HepG2 (cell line): ENCODE results near the gene DCST2. TPM values are rescaled to one million over a fixed set of nuclear protein-coding genes. Genes with fewer than 3 reads are reported as not detected.

Experiments
- CHCHD3 ChIP-seq: sonication (generic); formaldehyde crosslinking; IDR thresholded peaks from 2 replicates; pipeline ENCODE4 v1.8.0; 2022; ENCODE audit warnings: mild to moderate bottlenecking, missing genetic modification reagents, moderate library complexity
- MEIS2 ChIP-seq: sonication (generic); formaldehyde crosslinking; IDR thresholded peaks from 2 replicates; pipeline ENCODE4 v1.9.0; 2021; ENCODE audit warnings: mild to moderate bottlenecking, missing genetic modification reagents
- NR2F6 ChIP-seq, 2 experiments: IDR thresholded peaks; 2 replicates each; pipeline ENCODE4 v1.6.1; 2016; ENCODE audit warnings: antibody characterized with exemption in 1 of 2, mild to moderate bottlenecking in 1 of 2
- RXRA ChIP-seq: sonication (generic); formaldehyde crosslinking; IDR thresholded peaks from 2 replicates; pipeline ENCODE4 v1.5.1; 2020; ENCODE audit warnings: missing genetic modification reagents
- TCF12 ChIP-seq, 2 experiments: fragments of 450-650 bp in 1 of 2; sonication (generic) in 1 of 2; formaldehyde crosslinking in 1 of 2; IDR thresholded peaks; 2 replicates each; pipeline versions ENCODE4 v1.6.1 to v1.8.0; 2017 to 2022; ENCODE audit warnings: antibody characterized with exemption in 1 of 2, mild to moderate bottlenecking in 1 of 2, missing genetic modification reagents in 1 of 2, moderate library complexity in 1 of 2
- TOE1 ChIP-seq: sonication (generic); formaldehyde crosslinking; IDR thresholded peaks from 2 replicates; pipeline ENCODE4 v1.4.0; 2020; ENCODE audit warnings: mild to moderate bottlenecking, missing genetic modification reagents
- ZFP90 ChIP-seq: sonication (generic); formaldehyde crosslinking; IDR thresholded peaks from 2 replicates; pipeline ENCODE4 v1.8.0; 2022; ENCODE audit warnings: missing genetic modification reagents, mild to moderate bottlenecking, inconsistent platforms, borderline replicate concordance
- ZMYM4 ChIP-seq: sonication (generic); formaldehyde crosslinking; IDR thresholded peaks from 2 replicates; pipeline ENCODE4 v1.8.1; 2023; ENCODE audit warnings: mild to moderate bottlenecking, missing genetic modification reagents
- ZNF530 ChIP-seq: sonication (generic); formaldehyde crosslinking; IDR thresholded peaks from 2 replicates; pipeline ENCODE4 v1.5.0; 2020; ENCODE audit warnings: low read depth, mild to moderate bottlenecking, missing genetic modification reagents
- ZNF607 ChIP-seq: sonication (generic); formaldehyde crosslinking; IDR thresholded peaks from 2 replicates; pipeline ENCODE4 v1.5.1; 2020; ENCODE audit warnings: missing genetic modification reagents, mild to moderate bottlenecking, borderline replicate concordance
- polyA plus RNA-seq, 8 experiments: library from polyadenylated mRNA; depleted of rRNA in 3 of 8; stranded (reverse) in 7 of 8; unstranded in 1 of 8; fragments of >200 nt; fragmentation: Illumina TruSeq in 4 of 8; extraction: Trizol in 4 of 8; gene quantifications; 2 replicates each; pipeline versions ENCODE4 v1.2.1 to v1.2.3, GENCODE V29; 2011 to 2016; ENCODE audit warnings: low read depth in 4 of 8, missing spikeins in 1 of 8, mixed read lengths in 1 of 8; ENCODE audit not compliant: insufficient read depth in 1 of 8
- total RNA-seq, 5 experiments: library from RNA; depleted of rRNA; stranded (reverse); fragments of >200 nt; fragmentation: Illumina TruSeq; extraction: Trizol; gene quantifications; 2 replicates each; pipeline ENCODE4 v1.2.3, GENCODE V29; 2016; ENCODE audit warnings: low read depth in 1 of 5
- TF ChIP-seq, protein P1 (sequence below), 2 experiments: fragments of 450-650 bp in 1 of 2; sonication (generic) in 1 of 2; formaldehyde crosslinking in 1 of 2; IDR thresholded peaks; 2 replicates each; pipeline versions ENCODE4 v1.6.1 to v1.8.0; 2016 to 2022; ENCODE audit warnings: antibody characterized with exemption in 1 of 2, mild to moderate bottlenecking in 1 of 2, missing genetic modification reagents in 1 of 2
- TF ChIP-seq, protein P2 (sequence below): sonication (generic); formaldehyde crosslinking; IDR thresholded peaks from 2 replicates; pipeline ENCODE4 v1.5.0; 2020; ENCODE audit warnings: mild to moderate bottlenecking, missing genetic modification reagents
- TF ChIP-seq, protein P3 (sequence below): sonication (generic); formaldehyde crosslinking; IDR thresholded peaks from 2 replicates; pipeline ENCODE4 v1.4.0; 2020; ENCODE audit warnings: mild to moderate bottlenecking, low read depth, missing genetic modification reagents

DCST2 gene
- total and polyA plus RNA-seq, 2 of the 13 experiments (the other 11 are each of a cell fraction or from before 2014, with no cell fraction given): 0.74 TPM; not detected in 1

DNA sequence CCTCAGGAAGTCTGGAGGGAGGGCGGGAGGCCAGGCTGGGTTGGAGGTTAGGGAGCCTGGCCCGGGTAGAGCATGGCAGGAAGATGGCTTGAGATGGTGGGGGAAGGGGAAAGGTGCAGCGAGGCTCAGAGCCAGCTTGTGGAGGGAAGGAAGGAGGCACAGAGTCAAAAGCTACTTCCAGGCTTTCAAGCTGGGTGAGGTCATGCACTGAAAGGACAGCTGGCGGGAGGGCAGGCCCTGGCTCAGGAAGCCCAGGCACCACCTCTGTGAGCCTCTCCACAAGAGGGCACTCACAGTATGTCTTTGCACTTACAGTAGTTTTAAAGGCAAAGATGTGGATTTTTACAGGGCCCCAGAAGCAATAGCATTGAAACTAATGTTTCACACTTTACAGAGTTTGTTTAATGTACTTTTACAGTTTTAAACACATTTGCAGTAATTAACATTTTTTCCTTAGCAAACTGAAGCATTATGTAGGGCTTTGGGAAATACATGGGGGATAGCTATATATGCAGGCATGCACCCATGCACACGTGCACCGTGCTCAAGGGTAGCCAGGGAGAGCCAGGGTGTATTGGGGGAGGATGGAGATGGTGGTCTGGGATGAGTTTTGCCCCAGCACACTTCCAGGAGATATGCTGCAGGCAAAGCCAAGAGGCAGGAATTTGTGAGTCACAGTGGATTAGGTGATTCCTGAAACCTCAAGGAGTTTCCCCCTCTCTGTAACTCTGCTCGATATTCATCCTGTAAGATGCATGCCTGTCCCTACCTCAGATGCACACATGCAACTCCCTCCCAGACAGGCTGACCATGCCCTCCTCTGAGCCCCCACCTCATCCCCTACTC, 11.5 kb upstream of the DCST2 start (continued):
- TF ChIP-seq, protein P1, sequence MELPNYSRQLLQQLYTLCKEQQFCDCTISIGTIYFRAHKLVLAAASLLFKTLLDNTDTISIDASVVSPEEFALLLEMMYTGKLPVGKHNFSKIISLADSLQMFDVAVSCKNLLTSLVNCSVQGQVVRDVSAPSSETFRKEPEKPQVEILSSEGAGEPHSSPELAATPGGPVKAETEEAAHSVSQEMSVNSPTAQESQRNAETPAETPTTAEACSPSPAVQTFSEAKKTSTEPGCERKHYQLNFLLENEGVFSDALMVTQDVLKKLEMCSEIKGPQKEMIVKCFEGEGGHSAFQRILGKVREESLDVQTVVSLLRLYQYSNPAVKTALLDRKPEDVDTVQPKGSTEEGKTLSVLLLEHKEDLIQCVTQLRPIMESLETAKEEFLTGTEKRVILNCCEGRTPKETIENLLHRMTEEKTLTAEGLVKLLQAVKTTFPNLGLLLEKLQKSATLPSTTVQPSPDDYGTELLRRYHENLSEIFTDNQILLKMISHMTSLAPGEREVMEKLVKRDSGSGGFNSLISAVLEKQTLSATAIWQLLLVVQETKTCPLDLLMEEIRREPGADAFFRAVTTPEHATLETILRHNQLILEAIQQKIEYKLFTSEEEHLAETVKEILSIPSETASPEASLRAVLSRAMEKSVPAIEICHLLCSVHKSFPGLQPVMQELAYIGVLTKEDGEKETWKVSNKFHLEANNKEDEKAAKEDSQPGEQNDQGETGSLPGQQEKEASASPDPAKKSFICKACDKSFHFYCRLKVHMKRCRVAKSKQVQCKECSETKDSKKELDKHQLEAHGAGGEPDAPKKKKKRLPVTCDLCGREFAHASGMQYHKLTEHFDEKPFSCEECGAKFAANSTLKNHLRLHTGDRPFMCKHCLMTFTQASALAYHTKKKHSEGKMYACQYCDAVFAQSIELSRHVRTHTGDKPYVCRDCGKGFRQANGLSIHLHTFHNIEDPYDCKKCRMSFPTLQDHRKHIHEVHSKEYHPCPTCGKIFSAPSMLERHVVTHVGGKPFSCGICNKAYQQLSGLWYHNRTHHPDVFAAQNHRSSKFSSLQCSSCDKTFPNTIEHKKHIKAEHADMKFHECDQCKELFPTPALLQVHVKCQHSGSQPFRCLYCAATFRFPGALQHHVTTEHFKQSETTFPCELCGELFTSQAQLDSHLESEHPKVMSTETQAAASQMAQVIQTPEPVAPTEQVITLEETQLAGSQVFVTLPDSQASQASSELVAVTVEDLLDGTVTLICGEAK (IDR thresholded peaks at IDR 0.05): no peak
- TF ChIP-seq, protein P1 (CRISPR knock-in tag; IDR thresholded peaks at IDR 0.05): no peak
- no peak for TF ChIP-seq TCF12 (IDR thresholded peaks at IDR 0.05)
- no peak for TF ChIP-seq TCF12 (CRISPR knock-in tag; IDR thresholded peaks at IDR 0.05)
- no peak for TF ChIP-seq ZNF607 (CRISPR knock-in tag)
- TF ChIP-seq, protein P2, sequence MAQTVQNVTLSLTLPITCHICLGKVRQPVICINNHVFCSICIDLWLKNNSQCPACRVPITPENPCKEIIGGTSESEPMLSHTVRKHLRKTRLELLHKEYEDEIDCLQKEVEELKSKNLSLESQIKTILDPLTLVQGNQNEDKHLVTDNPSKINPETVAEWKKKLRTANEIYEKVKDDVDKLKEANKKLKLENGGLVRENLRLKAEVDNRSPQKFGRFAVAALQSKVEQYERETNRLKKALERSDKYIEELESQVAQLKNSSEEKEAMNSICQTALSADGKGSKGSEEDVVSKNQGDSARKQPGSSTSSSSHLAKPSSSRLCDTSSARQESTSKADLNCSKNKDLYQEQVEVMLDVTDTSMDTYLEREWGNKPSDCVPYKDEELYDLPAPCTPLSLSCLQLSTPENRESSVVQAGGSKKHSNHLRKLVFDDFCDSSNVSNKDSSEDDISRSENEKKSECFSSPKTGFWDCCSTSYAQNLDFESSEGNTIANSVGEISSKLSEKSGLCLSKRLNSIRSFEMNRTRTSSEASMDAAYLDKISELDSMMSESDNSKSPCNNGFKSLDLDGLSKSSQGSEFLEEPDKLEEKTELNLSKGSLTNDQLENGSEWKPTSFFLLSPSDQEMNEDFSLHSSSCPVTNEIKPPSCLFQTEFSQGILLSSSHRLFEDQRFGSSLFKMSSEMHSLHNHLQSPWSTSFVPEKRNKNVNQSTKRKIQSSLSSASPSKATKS (CRISPR knock-in tag): no peak
- TF ChIP-seq TOE1 (CRISPR knock-in tag): no peak
- TF ChIP-seq ZNF530 (CRISPR knock-in tag): no peak
- peak; percentile 47; the same call in 1 of the 2 replicates for TF ChIP-seq RXRA
- no peak for TF ChIP-seq CHCHD3 (CRISPR knock-in tag)
- no peak for TF ChIP-seq MEIS2 (CRISPR knock-in tag)
- TF ChIP-seq NR2F6 (IDR thresholded peaks at IDR 0.05): 0 out of 2 replicates have a peak, but pooled peaks have one; percentile 15
- TF ChIP-seq NR2F6 (CRISPR knock-in tag; IDR thresholded peaks at IDR 0.05): peak; percentile 55; the same call in 1 of the 2 replicates
- no peak for TF ChIP-seq ZFP90 (CRISPR knock-in tag)
- TF ChIP-seq, protein P3, sequence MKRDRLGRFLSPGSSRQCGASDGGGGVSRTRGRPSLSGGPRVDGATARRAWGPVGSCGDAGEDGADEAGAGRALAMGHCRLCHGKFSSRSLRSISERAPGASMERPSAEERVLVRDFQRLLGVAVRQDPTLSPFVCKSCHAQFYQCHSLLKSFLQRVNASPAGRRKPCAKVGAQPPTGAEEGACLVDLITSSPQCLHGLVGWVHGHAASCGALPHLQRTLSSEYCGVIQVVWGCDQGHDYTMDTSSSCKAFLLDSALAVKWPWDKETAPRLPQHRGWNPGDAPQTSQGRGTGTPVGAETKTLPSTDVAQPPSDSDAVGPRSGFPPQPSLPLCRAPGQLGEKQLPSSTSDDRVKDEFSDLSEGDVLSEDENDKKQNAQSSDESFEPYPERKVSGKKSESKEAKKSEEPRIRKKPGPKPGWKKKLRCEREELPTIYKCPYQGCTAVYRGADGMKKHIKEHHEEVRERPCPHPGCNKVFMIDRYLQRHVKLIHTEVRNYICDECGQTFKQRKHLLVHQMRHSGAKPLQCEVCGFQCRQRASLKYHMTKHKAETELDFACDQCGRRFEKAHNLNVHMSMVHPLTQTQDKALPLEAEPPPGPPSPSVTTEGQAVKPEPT (CRISPR knock-in tag): no peak
- 0 out of 2 replicates have a peak, but pooled peaks have one; percentile 18 for TF ChIP-seq ZMYM4 (CRISPR knock-in tag)
